NCI-H2107 (cell line): ENCODE data around the gene TPRKB.
"Not testable (repeated sequence)": the region's sequence is repeated elsewhere in the genome, so short reads cannot be mapped to it uniquely, and the experiment has no call there.

ENCODE experiments used
- DNase-seq: peaks from one replicate; lab custom pipeline; 2025; lab: John Stamatoyannopoulos, UW

Gene TPRKB

DNA sequence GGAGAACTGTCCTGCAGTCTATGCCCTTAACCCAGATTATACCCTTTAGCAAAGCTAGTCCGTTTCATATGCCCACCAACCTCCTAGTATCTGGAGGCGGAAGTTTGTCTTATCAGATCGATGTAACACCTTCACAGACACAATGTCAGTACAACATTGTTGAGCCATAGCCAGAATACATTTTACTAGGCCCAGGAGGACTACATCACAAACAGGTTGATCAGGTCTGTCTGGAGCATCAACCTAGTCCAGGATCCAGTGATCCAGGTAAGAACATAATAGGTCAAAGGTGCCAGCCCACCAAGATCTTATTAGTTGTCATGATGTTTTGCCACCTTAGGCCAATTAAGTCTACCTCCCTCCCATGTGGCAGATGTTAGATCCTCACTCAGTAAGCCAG, 2.0 kb upstream of the TPRKB start:
- no peak for DNase-seq

DNA sequence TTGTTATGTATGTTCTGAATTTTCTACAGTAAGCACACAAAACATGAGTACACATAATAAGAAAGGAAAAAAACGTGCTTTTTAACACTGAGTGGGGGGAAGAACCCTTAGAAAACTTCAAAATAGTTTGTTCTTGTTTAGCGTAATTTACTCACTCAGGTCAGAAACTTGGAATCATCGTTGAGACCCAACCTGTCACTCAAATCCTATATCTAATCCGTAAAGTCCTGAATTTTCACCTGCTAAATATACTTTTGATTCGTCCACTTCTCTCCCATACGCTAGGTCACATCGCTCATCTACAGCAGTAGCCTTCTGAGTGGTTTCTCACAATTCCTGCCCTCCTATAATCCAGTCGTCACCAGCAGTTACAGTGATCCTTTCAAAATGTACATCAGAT, 767 bp downstream of the TPRKB start:
- no peak for DNase-seq

DNA sequence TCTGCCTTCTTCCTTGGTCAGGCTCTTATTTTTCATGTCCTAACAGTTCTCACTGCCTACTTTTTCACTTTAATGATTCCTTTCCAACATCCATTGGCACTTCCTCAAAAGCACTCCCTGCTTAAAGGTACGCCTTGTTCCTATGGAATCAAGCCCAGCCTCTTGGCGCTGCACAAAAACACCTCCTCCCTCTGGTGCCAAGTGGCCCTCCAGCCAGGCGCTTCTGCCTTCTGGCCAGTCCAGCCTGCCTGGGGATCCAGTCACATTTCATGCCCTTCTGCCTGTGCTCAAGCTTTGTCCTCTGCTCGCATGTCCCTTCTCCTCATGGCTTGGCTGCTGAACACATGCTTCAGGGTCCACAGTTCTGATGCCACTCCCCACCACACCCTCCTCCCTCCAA, 6.3 kb downstream of the TPRKB start:
- DNase-seq, result no peak

DNA sequence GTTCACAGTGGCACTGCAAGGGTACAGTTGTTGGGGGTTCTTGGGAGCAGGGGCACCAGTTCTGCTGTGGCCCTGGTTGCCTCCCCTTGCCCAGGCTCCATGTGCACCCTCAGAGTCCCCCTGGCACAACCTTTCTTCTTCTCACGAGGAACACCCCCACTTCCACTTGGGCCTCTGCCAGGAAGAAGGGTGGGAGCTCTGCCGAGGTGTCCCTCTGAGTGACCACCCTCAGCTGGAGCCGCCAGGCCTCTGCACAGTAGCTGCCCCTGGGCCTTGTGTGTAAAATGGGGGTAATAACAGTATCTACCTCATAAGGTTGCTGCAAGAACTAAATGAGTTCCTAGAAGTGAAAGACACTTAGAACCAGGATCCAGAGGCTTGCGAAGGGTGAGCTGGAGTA, 8.4 kb downstream of the TPRKB start:
- DNase-seq, result no peak

DNA sequence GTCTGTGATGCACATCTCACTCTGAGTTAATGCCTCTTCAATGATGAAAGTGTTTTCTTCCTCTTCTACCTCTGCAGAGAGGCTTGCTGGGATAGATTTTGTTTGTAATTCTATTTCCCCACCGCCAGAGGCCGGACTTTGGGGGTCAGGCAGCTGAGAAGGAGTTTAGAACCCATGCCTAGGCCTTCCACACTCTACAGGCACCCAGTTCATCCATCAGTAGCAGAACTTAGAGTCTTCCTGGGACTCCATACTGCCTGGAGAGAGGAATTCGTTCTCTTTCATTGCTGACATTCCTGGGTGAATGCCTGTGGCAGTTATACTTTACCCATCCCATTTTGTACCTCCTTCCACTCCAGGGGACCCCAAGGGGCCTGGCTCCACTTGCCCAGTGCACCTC, 9.1 kb downstream of the TPRKB start:
- no peak for DNase-seq

DNA sequence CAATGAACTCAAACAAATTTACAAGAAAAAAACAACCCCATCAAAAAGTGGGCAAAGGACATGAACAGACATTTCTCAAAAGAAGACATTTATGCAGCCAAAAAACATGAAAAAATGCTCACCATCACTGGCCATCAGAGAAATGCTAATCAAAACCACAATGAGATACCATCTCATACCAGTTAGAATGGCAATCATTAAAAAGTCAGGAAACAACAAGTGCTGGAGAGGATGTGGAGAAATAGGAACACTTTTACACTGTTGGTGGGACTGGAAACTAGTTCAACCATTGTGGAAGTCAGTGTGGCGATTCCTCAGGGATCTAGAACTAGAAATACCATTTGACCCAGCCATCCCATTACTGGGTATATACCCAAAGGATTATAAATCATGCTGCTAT, 10.5 kb downstream of the TPRKB start:
- not testable (repeated sequence) for DNase-seq

DNA sequence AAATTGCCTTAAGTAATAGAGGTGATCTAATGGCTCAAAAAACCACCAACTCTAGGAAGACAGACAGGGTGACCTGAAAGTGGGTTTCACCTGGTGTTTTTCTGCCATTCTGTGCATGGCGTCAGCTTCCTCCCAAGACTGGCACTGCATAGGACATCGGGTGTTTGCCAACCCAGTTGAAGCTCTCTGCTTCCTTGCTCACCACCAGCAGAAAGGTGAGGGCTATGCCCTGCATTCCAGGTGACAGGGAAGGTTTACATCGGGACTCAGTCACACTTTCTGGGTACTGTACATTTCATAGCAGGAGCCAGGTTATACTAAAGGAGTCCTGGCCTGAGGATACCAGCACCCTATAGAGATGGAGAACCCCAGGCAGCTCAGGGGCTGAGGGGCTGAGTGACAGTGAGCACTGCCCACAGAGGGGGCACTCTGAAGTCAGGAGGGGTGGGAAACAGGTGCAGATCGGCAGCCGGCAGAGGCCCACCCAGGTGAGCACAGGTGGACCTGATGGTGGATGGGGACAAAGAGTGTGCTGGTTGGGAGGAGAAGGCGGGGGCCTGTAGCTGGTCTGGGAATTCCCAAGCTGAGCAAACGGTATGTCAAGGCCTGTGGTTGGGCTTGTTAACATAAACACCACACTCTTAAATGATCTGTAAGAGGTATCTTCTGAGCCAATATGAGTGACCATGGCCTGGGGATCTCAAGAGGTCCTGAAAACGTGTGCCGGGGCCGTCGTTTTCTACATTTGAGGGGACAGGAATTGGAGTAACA, 18.1 kb downstream of the TPRKB start:
- no peak for DNase-seq

DNA sequence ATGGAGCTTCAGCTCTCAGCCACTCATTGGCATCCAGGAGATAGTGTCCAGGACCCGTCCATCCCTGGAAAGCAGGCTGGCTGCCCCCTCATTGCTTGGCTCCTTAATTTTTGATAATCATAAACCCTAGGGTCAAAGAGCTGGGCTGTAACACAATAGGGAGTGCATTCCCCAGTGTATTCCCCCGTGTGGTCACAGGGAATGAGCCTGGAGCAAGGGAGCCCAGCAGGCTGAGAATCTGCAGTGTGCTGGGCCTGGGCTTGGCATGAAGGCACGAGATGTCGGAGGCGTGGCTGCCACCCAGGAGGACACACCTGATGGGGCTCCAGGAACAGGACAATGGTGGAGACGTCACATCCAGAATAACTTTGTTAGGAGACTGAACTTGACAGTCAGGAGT, 18.7 kb downstream of the TPRKB start:
- no peak for DNase-seq

DNA sequence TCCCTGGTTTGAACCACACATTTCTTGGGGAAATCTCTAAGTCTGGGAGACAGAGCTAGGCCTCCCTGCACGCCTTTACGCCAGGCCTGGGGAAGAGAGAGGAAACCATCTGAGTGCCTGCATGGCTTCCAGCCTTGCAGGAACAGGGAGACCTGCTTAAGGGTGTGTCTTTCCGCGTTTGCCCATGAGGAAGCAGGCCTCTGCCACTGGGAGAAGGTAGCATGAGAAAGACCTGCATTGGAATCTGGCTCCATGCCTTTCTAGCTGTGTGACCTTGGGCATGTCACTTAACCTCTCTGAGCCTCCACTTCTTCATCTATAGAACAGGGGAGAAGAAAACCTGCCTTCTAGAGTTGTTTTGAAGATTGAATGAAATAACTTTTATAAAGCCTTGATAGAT, 19.4 kb downstream of the TPRKB start:
- not testable (repeated sequence) for DNase-seq

DNA sequence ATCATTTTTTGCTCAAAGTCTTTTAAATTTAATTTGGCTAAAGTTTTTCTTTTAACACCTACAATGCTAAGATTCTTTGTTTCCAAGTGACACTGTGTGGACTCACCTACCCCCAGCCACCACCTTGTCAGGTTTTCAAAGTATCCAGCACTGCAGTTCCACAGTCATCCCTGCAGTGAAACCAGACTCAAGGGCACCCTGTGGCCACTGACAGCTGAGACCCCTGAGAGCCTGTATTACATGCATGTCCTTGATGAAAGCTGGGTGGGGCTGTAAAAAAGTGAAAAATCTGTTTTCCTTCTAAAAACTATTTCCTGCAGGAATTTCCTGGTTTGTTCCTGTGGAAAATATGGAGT, 19.9 kb downstream of the TPRKB start:
- no peak for DNase-seq

DNA sequence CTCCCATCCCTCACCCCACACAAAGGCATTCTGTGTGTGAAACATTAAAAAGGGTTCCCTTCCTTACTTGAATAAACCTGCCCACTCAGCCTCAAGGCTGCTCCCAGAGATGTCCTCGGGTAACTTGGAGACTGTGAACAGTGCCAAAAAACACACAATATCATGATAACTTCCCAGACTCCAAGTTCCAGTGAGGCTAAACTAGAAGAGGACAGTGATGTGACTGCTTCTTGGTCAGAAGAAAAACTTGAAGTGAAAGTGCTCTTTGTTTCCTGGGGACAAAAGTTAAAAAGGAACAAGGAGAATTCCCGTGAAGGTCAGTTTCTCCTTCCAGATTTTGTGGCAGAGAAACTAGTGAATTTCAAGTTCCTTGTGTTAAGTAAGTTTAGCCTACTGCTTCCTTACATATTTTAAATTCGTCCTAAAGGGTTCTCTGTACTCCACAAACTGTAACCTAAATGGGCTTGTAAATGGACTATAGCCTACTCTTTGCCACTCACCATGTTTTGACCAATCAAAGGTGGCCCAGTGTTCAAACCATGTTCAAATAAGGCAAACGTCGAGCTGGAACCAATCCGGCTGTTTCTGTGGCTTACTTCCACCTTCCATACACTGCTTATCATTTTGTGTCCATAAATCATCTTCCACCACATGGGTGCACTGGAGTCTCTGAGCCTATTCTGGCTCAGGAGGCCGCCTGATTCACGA, 20.4 kb downstream of the TPRKB start:
- no peak for DNase-seq

DNA sequence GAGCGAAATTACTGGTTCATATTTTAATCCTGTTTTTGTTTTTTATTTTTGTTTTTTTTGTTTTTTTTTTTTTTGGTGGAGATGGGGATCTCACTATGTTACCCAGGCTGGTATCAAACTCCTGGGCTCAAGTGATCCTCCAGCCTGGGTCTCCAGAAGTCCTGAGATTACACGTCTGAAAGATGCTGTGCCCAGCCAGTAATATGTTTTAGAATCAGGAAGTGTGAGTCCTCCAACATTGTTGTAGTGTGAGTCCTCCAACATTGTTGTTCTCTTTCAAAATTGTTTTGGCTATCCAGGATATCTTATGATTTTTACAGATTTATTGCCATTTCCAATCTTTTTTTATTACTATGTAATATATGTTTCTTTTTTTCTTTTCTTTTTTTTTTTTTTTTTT, 23.1 kb downstream of the TPRKB start:
- no peak for DNase-seq

DNA sequence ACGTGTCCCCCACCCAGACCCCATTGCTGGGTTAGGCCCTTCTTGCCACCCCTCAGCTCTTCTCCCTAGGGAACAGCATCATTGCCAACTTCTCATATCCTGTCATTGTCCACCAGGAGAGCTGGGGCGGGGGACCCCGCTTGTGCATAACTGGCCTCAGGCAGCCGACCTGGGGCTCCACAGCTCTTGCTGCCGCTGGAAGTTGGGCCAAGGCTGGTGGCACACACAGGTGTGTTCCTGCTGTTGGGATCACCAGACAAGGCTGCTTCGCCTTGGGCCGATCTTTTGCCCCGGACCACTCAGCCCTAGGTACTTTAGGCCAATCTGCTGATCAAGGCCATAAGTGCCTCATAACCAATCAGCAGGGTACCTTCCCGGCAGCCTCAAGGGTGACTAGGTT, 28.6 kb downstream of the TPRKB start:
- no peak for DNase-seq

DNA sequence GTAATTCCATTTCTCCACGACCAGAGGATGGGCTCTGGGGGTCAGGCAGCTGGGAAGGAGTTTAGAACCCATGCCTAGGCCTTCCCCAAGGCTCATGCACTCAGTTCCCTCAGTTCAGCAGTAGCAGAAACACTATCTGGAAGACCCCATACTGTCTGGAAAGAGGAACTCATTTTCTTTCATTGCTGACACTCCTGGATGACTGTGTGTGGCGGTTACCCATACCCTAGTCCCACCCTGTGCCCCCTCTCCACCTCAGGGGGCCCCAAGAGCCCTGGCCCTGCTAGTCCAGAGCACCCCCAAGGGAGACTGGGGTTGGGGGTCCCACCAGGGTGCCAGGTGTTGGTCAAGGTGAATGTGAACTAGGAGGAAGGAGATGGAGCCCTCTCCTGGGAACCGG, 29.5 kb downstream of the TPRKB start:
- DNase-seq, result no peak

DNA sequence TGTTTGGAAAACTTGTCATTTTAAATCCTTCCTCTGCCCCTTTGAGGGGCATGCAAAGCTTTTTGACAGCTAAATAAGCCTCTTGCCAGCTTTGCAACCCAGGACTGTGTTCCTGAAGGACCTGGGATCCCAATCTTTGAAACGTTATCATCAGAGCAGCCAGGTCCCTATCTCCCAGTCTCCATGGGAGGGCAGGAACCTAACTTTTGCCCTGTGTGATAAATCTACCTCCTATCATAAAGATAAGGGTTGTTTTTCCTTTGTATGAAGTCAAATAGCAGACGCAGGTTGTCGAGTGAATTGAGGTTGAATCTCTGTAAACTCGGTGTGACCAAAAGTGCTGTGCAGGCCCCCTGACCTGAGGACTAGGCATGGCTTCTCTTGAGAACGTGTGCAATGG, 30.1 kb downstream of the TPRKB start:
- DNase-seq, result no peak

DNA sequence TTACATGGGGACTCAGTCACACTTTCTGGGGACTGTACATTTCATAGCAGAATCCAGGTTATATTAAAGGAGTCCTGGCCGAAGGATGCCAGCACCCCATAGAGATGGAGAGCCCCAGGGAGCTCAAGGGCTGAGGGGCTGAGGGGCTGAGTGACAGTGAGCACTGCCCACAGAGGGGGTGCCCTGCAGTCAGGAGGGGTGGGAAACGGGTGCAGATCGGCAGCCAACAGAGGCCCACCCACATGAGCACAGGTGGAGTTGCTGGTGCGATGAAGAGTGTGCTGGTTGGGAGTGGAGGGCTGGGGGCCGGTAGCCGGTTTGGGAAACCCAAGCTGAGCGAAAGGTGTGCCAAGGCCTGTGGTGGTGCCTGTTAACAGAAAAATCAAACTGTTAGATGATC, 32.1 kb downstream of the TPRKB start:
- no peak for DNase-seq

DNA sequence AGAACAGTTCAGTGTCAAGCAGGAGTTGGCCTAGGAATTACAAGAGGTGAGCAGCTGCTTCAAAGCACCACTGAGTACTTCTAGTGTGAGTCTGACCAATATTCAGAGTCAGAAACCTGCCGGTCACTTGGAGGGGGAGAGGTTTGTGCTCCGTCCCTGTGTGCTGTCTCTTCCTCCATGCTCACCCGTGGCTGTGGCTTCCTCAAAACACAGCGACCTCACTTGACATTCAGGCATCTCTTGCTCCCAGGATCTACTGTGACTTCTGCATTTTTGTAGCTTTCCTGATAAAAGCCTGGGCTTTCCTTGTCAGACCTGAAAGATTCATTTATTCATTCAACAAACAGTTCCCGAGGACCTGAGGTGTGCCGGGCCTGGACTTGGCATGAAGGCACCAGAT, 32.9 kb downstream of the TPRKB start:
- no peak for DNase-seq

DNA sequence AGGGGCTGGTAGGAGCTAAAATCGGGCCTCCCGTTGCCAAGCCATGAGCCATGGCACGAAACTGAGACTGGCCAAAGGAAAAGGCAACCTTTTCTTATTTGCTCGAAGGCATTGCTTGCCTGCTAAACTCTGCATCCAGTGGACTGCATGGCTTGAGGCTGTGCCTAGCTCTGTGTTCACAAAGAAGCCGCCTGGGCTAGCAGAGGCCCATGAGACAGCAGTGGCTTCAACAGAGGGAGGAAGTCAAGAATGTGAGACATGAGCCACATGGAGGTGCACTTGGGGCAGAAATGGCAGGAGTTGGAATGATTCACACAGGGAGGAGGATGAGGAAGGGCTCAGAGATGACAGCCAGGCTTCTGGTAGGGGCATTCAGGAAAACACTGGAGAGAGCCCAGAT, 33.5 kb downstream of the TPRKB start:
- no peak for DNase-seq

DNA sequence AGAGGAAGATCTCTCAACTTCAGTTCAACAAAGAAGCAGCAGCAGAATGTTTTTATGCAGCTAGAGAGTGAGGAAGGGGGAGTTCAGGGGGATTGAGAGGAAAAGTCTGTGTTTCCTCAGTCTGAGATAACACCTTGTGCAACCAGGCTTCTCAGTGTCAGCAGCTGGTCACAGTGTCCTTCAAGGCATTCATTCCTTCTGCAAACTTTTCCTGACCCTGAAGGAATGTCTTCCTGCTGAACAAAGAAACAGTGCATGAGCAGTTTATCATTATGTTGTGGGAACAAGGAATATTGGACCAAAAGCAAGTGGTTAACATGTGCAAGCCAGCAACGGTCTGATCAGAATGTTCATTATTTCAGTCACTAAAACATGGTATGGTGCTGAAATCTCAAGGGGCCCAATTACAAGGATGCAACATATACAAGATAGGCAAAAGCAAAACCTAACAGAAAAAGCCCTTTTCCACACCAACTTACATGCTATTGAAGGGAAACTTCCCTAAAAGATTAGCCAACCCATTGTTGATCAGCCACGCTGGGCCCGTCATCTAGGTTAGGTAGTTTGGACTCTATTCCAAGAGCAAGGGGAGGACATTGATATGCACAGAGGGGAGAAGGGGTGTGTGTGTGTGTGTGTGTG, 34.2 kb downstream of the TPRKB start:
- DNase-seq, result not testable (repeated sequence)

DNA sequence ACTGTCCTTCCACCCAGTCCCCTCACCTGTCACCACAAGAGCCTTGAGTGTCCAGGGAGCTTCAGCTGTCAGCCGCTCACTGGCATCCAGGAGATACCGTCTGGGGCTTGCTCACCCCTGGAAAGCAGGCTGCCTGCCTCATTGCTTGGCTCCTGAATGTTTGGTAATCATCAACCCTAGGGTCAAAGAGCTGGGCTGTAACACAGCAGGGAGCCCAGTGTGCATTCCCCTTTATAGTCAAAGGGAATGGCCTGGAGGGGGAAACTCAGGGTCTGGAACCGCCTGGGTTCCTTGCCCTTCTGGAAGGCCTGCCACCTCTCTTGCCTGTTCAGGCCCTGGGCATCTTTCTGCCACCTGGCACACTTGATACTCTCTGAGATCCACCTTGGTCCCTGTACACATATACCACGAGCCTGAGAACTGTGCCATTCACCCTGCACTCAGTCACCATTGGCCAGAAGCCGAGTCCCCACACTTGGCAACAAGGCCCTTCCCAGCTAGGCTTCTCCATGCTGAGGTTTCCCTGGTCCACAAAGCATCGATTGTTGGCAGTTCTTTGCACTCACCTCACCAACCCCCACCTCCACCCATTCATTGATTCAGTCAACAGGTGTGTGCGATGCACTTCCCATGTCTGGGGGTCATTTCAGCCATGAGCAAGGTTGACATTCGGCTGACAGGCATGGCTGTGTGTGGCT, 35.0 kb downstream of the TPRKB start:
- no peak for DNase-seq

DNA sequence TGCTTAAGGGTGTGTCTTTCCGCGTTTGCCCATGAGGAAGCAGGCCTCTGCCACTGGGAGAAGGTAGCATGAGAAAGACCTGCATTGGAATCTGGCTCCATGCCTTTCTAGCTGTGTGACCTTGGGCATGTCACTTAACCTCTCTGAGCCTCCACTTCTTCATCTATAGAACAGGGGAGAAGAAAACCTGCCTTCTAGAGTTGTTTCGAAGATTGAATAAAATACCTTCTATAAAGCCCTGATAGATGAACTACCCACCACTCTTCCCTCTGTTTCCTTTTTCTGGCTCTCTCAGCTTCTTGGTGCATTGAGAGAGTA, 35.7 kb downstream of the TPRKB start:
- not testable (repeated sequence) for DNase-seq

DNA sequence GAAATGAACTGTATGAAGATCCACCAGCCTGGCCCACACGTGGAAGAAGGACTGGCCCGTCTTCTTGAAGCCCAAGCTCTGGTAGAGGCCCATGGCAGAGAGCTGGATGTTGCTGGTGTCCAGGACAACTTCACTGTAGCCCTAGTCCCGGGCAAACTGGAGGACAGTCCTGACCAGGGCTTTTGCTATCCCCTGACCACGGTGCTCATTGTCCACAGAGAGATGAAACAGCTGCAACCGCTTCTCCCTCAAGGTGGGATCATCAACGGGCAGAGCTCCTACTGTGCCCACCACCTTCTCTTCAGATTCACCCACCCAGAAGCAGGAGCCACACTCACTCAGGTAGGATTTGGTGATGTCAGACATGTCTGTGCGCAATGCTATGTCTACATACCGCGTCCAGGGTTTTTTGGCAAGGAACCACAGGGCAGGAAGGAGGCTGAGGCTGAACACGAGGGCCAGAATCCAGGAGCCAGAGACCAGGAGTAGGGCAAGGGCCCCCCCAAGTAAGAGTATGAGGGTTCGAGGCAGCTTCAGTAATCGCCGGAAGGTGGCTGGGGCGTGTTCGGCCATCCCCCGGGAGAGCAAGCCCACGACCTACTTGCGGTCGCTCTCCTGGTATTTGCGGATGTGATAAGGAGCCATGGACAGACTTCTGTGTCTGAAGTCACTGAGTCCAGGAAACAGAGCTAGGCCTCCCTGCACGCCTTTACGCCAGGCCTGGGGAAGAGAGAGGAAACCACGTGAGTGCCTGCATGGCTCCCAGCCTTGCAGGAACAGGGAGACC, 36.3 kb downstream of the TPRKB start:
- no peak for DNase-seq
